ENCODE results near the gene EXOC3L1.

The EXOC3L1 gene

GRCh38 chr16:67213197-67214019, 23.5 kb upstream of the EXOC3L1 start:
- Histone ChIP-seq H2BK5ac (ENCODE audit: low read length) (no peak overlapping the region), H2BK12ac (ENCODE audit: low read length) (no peak overlapping the region), H3K18ac (ENCODE audit: low read length) (no peak overlapping the region), H3K4me1 (ENCODE audit: control insufficient read depth in 2 of 2, insufficient read depth in 1 of 2, low read depth in 1 of 2, low read length in 2 of 2) (no peaks in the 10 kb centered on the region), H3K27me3 (ENCODE audit: control insufficient read depth in 3 of 3, insufficient read depth in 3 of 3, low read depth in 1 of 3, low read length in 3 of 3) (peaks cover 0 to 2% (median 0%) of the 10 kb centered on the region in 3 experiments), H3K4me2 (ENCODE audit: insufficient read depth, low read length, poor library complexity, severe bottlenecking) (no peak overlapping the region), H3K9ac (ENCODE audit: low read depth, low read length, poor library complexity) (no peak overlapping the region), H3K36me3 (replicated peaks in 1 of 2; ENCODE audit: control insufficient read depth in 2 of 2, insufficient read depth in 2 of 2, low read length in 2 of 2) (peaks cover 0 to 9% of the 10 kb centered on the region in 2 donors), H2BK120ac (ENCODE audit: low read depth, low read length) (no peak overlapping the region), H2AFZ (ENCODE audit: low read length) (no peak overlapping the region), H4K8ac (ENCODE audit: low read depth, low read length) (no peak overlapping the region), H2BK15ac (ENCODE audit: low read length) (no peak overlapping the region), H3K4ac (ENCODE audit: low read length) (no peak overlapping the region), H3K4me3 (ENCODE audit: low read length in 2 of 2) (no peak overlapping the region), H4K91ac (ENCODE audit: low read depth, low read length, poor library complexity) (no peak overlapping the region), H2AK5ac (ENCODE audit: low read depth, low read length) (no peak overlapping the region), H3K27ac (replicated peaks; ENCODE audit: low read length) (no peak overlapping the region), H3K14ac (ENCODE audit: low read length) (no peak overlapping the region), H3K9me3 (replicated peaks in 1 of 2; ENCODE audit: control insufficient read depth in 2 of 2, insufficient read depth in 1 of 2, low read depth in 1 of 2, low read length in 2 of 2) (no peaks in the 10 kb centered on the region), H3K79me1 (ENCODE audit: low read depth, low read length) (peaks cover 1% of the 10 kb centered on the region), H3K23ac (ENCODE audit: low read depth, low read length, poor library complexity) (no peak overlapping the region)
- WGBS, 2 donors (ENCODE audit: extremely low coverage in 2 of 2, insufficient read length in 2 of 2, insufficient replicate concordance in 1 of 2), result no CpG with 5 or more reads among the region's 8 CpGs
- no peak for DNase-seq (ENCODE audit: low spot score)

- no peak overlapping the region for H2BK15ac ChIP-seq (ENCODE audit: low read length)
- no peaks in the 10 kb centered on the region for H3K9me3 ChIP-seq (replicated peaks in 1 of 2; ENCODE audit: control insufficient read depth in 2 of 2, insufficient read depth in 1 of 2, low read depth in 1 of 2, low read length in 2 of 2)
- no peak overlapping the region for H3K4me3 ChIP-seq (ENCODE audit: low read length in 2 of 2)
- no peak overlapping the region for H3K4ac ChIP-seq (ENCODE audit: low read length)
- peaks cover 0 to 9% of the 10 kb centered on the region in 2 donors for H3K36me3 ChIP-seq (replicated peaks in 1 of 2; ENCODE audit: control insufficient read depth in 2 of 2, insufficient read depth in 2 of 2, low read length in 2 of 2)
- DNase-seq (ENCODE audit: low spot score), result no peak
- H3K9ac ChIP-seq (ENCODE audit: low read depth, low read length, poor library complexity), result no peak overlapping the region
- H3K79me1 ChIP-seq (ENCODE audit: low read depth, low read length), result peaks cover 1% of the 10 kb centered on the region
- peaks cover 0 to 2% (median 0%) of the 10 kb centered on the region in 3 experiments for H3K27me3 ChIP-seq (ENCODE audit: control insufficient read depth in 3 of 3, insufficient read depth in 3 of 3, low read depth in 1 of 3, low read length in 3 of 3)
- no peak overlapping the region for H3K23ac ChIP-seq (ENCODE audit: low read depth, low read length, poor library complexity)
- H4K91ac ChIP-seq (ENCODE audit: low read depth, low read length, poor library complexity), result no peak overlapping the region
- H2BK5ac ChIP-seq (ENCODE audit: low read length), result no peak overlapping the region
- no peak overlapping the region for H2AFZ ChIP-seq (ENCODE audit: low read length)
- no peak overlapping the region for H2BK120ac ChIP-seq (ENCODE audit: low read depth, low read length)
- no peak overlapping the region for H3K18ac ChIP-seq (ENCODE audit: low read length)
- no peak overlapping the region for H3K27ac ChIP-seq (replicated peaks; ENCODE audit: low read length)
- peaks cover 0 to 2% of the 10 kb centered on the region in 2 donors for H3K4me1 ChIP-seq (ENCODE audit: control insufficient read depth in 2 of 2, insufficient read depth in 1 of 2, low read depth in 1 of 2, low read length in 2 of 2)
- no peak overlapping the region for H2AK5ac ChIP-seq (ENCODE audit: low read depth, low read length)
- H3K4me2 ChIP-seq (ENCODE audit: insufficient read depth, low read length, poor library complexity, severe bottlenecking), result no peak overlapping the region
- H3K14ac ChIP-seq (ENCODE audit: low read length), result no peak overlapping the region
- H4K8ac ChIP-seq (ENCODE audit: low read depth, low read length), result no peak overlapping the region
- H2BK12ac ChIP-seq (ENCODE audit: low read length), result no peak overlapping the region
Observed at GRCh38 chr16:67212766-67213165, 22.8 kb upstream of the EXOC3L1 start.

- no peak overlapping the region for H3K18ac ChIP-seq (ENCODE audit: low read length)
- peaks cover 0 to 6% of the 10 kb centered on the region in 2 donors for H3K36me3 ChIP-seq (replicated peaks in 1 of 2; ENCODE audit: control insufficient read depth in 2 of 2, insufficient read depth in 2 of 2, low read length in 2 of 2)
Observed at GRCh38 chr16:67211674-67212073, 21.7 kb upstream of the EXOC3L1 start.

GRCh38 chr16:67210069-67210937, 20.4 kb upstream of the EXOC3L1 start:
- Histone ChIP-seq H2AFZ (ENCODE audit: low read length) (no peak overlapping the region), H3K27ac (replicated peaks; ENCODE audit: low read length) (no peak overlapping the region), H4K91ac (ENCODE audit: low read depth, low read length, poor library complexity) (no peak overlapping the region), H2BK5ac (ENCODE audit: low read length) (no peak overlapping the region), H3K23ac (ENCODE audit: low read depth, low read length, poor library complexity) (peak overlapping the region; percentile 37), H2BK15ac (ENCODE audit: low read length) (no peak overlapping the region), H2AK5ac (ENCODE audit: low read depth, low read length) (peak overlapping the region; percentile 79), H3K18ac (ENCODE audit: low read length) (peak overlapping the region; percentile 17), H2BK12ac (ENCODE audit: low read length) (no peak overlapping the region), H3K36me3 (replicated peaks in 1 of 2; ENCODE audit: control insufficient read depth in 2 of 2, insufficient read depth in 2 of 2, low read length in 2 of 2) (peaks cover 0 to 10% of the 10 kb centered on the region in 2 donors), H2BK120ac (ENCODE audit: low read depth, low read length) (no peak overlapping the region), H3K9me3 (replicated peaks in 1 of 2; ENCODE audit: control insufficient read depth in 2 of 2, insufficient read depth in 1 of 2, low read depth in 1 of 2, low read length in 2 of 2) (no peaks in the 10 kb centered on the region), H3K4ac (ENCODE audit: low read length) (no peak overlapping the region), H3K4me3 (ENCODE audit: low read length in 2 of 2) (no peak overlapping the region), H3K14ac (ENCODE audit: low read length) (peak overlapping the region; percentile 58), H3K9ac (ENCODE audit: low read depth, low read length, poor library complexity) (no peak overlapping the region), H3K4me1 (ENCODE audit: control insufficient read depth in 2 of 2, insufficient read depth in 1 of 2, low read depth in 1 of 2, low read length in 2 of 2) (peaks cover 8 to 21% of the 10 kb centered on the region in 2 donors), H3K4me2 (ENCODE audit: insufficient read depth, low read length, poor library complexity, severe bottlenecking) (no peak overlapping the region), H4K8ac (ENCODE audit: low read depth, low read length) (no peak overlapping the region), H3K27me3 (ENCODE audit: control insufficient read depth in 3 of 3, insufficient read depth in 3 of 3, low read depth in 1 of 3, low read length in 3 of 3) (no peaks in the 10 kb centered on the region), H3K79me1 (ENCODE audit: low read depth, low read length) (peaks cover 1% of the 10 kb centered on the region)
- no CpG with 5 or more reads among the region's 25 CpGs for WGBS, 2 donors (ENCODE audit: extremely low coverage in 2 of 2, insufficient read length in 2 of 2, insufficient replicate concordance in 1 of 2)
- no peak for DNase-seq (ENCODE audit: low spot score)

More at GRCh38 chr16:67211674-67212073, 21.7 kb upstream of the EXOC3L1 start:
- Histone ChIP-seq H2AFZ (ENCODE audit: low read length) (no peak overlapping the region), H3K14ac (ENCODE audit: low read length) (no peak overlapping the region), H3K4me3 (ENCODE audit: low read length in 2 of 2) (no peak overlapping the region), H3K4ac (ENCODE audit: low read length) (no peak overlapping the region), H2BK12ac (ENCODE audit: low read length) (no peak overlapping the region), H3K27ac (replicated peaks; ENCODE audit: low read length) (no peak overlapping the region), H3K23ac (ENCODE audit: low read depth, low read length, poor library complexity) (no peak overlapping the region), H3K4me1 (ENCODE audit: control insufficient read depth in 2 of 2, insufficient read depth in 1 of 2, low read depth in 1 of 2, low read length in 2 of 2) (peaks cover 8 to 13% of the 10 kb centered on the region in 2 donors), H4K8ac (ENCODE audit: low read depth, low read length) (no peak overlapping the region), H2AK5ac (ENCODE audit: low read depth, low read length) (no peak overlapping the region), H4K91ac (ENCODE audit: low read depth, low read length, poor library complexity) (no peak overlapping the region), H2BK120ac (ENCODE audit: low read depth, low read length) (no peak overlapping the region), H2BK15ac (ENCODE audit: low read length) (no peak overlapping the region), H3K9me3 (replicated peaks in 1 of 2; ENCODE audit: control insufficient read depth in 2 of 2, insufficient read depth in 1 of 2, low read depth in 1 of 2, low read length in 2 of 2) (no peaks in the 10 kb centered on the region), H3K4me2 (ENCODE audit: insufficient read depth, low read length, poor library complexity, severe bottlenecking) (no peak overlapping the region), H3K9ac (ENCODE audit: low read depth, low read length, poor library complexity) (no peak overlapping the region), H3K27me3 (ENCODE audit: control insufficient read depth in 3 of 3, insufficient read depth in 3 of 3, low read depth in 1 of 3, low read length in 3 of 3) (no peaks in the 10 kb centered on the region), H2BK5ac (ENCODE audit: low read length) (no peak overlapping the region), H3K79me1 (ENCODE audit: low read depth, low read length) (peaks cover 1% of the 10 kb centered on the region)
- WGBS, 2 donors (ENCODE audit: extremely low coverage in 2 of 2, insufficient read length in 2 of 2, insufficient replicate concordance in 1 of 2), result no CpG with 5 or more reads among the region's 7 CpGs
- DNase-seq (ENCODE audit: low spot score), result no peak

All from neuronal stem cell (in vitro differentiated cells).